Loucy (cell line): ENCODE data around the gene MORN4.

Experiments used
- EZH2phosphoT487 ChIP-seq: fragments of 200-600 bp; IDR thresholded peaks from 2 replicates; pipeline ENCODE4 v1.6.1; 2018; ENCODE audit warnings: antibody characterized with exemption, mild to moderate bottlenecking, moderate library complexity, borderline replicate concordance
- TF ChIP-seq, protein P1 (sequence below): fragments of 200-600 bp; sonication (generic); conservative IDR thresholded peaks from 2 replicates; pipeline ENCODE4 v1.5.1; 2014; ENCODE audit warnings: mild to moderate bottlenecking, antibody characterized with exemption, low read length

GRCh38 chr10:97632949-97633884 is at the start of gene MORN4:
- TF ChIP-seq, protein P1, sequence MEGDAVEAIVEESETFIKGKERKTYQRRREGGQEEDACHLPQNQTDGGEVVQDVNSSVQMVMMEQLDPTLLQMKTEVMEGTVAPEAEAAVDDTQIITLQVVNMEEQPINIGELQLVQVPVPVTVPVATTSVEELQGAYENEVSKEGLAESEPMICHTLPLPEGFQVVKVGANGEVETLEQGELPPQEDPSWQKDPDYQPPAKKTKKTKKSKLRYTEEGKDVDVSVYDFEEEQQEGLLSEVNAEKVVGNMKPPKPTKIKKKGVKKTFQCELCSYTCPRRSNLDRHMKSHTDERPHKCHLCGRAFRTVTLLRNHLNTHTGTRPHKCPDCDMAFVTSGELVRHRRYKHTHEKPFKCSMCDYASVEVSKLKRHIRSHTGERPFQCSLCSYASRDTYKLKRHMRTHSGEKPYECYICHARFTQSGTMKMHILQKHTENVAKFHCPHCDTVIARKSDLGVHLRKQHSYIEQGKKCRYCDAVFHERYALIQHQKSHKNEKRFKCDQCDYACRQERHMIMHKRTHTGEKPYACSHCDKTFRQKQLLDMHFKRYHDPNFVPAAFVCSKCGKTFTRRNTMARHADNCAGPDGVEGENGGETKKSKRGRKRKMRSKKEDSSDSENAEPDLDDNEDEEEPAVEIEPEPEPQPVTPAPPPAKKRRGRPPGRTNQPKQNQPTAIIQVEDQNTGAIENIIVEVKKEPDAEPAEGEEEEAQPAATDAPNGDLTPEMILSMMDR = no peak
- TF ChIP-seq EZH2phosphoT487 = no peak
